Measurements from ENCODE around the gene SPTBN1.

The SPTBN1 gene

GRCh38 chr2:54617409-54617808, 161.3 kb downstream of the SPTBN1 start:
- no peak for DNase-seq

GRCh38 chr2:54618646-54619565, 162.8 kb downstream of the SPTBN1 start:
- DNase-seq, result no peak

- DNase-seq, result no peak
Observed at GRCh38 chr2:54619660-54620231, 163.6 kb downstream of the SPTBN1 start.

- DNase-seq, result no peak
Observed at GRCh38 chr2:54620948-54621347, 164.8 kb downstream of the SPTBN1 start.

- DNase-seq, result no peak
Observed at GRCh38 chr2:54624591-54625071, 168.5 kb downstream of the SPTBN1 start.

GRCh38 chr2:54626131-54626530, 170.0 kb downstream of the SPTBN1 start:
- no peak for DNase-seq

GRCh38 chr2:54626884-54627283, 170.8 kb downstream of the SPTBN1 start:
- no peak for DNase-seq

GRCh38 chr2:54627973-54628372, 171.8 kb downstream of the SPTBN1 start:
- no peak for DNase-seq

GRCh38 chr2:54628418-54628817, 172.3 kb downstream of the SPTBN1 start:
- DNase-seq, result no peak

- DNase-seq, result no peak
Observed at GRCh38 chr2:54628957-54629356, 172.8 kb downstream of the SPTBN1 start.

GRCh38 chr2:54629390-54629789, 173.3 kb downstream of the SPTBN1 start:
- DNase-seq, result no peak

GRCh38 chr2:54629914-54630857, 174.1 kb downstream of the SPTBN1 start:
- DNase-seq, result no peak

GRCh38 chr2:54630858-54631497, 174.9 kb downstream of the SPTBN1 start:
- no peak for DNase-seq

- no peak for DNase-seq
Observed at GRCh38 chr2:54631755-54632154, 175.6 kb downstream of the SPTBN1 start.

- no peak for DNase-seq
Observed at GRCh38 chr2:54632733-54633692, 176.9 kb downstream of the SPTBN1 start.

GRCh38 chr2:54634021-54634420, 177.9 kb downstream of the SPTBN1 start:
- no peak for DNase-seq

- DNase-seq, result no peak
Observed at GRCh38 chr2:54634564-54635511, 178.7 kb downstream of the SPTBN1 start.

- no peak for DNase-seq
Observed at GRCh38 chr2:54635554-54636152, 179.5 kb downstream of the SPTBN1 start.

- DNase-seq, result no peak
Observed at GRCh38 chr2:54636415-54637139, 180.4 kb downstream of the SPTBN1 start.

Data from COR-L47 (cell line).